Loucy (cell line): ENCODE data around the gene CTXN3.

Source experiments
- H2AFZ ChIP-seq: fragments of 200-600 bp; sonication (generic); 2 replicates; pipeline ENCODE4 v1.6.0; 2016; ENCODE audit warnings: antibody characterized with exemption, mild to moderate bottlenecking, low read length, moderate library complexity
- H3F3A ChIP-seq: fragments of 200-600 bp; 2 replicates; pipeline ENCODE4 v1.6.0; 2016; ENCODE audit warnings: antibody characterized with exemption, low read depth, mild to moderate bottlenecking
- H3K27me3 ChIP-seq: fragments of 200-600 bp; sonication (generic); 2 replicates; pipeline ENCODE4 v1.6.1; 2014; ENCODE audit warnings: low read length, mild to moderate bottlenecking; ENCODE audit not compliant: insufficient read depth, poor library complexity, severe bottlenecking
- H3K36me3 ChIP-seq: fragments of 200-600 bp; sonication (generic); 2 replicates; pipeline ENCODE4 v1.6.1; 2016; ENCODE audit warnings: low read length; ENCODE audit not compliant: insufficient read depth
- H3K4me1 ChIP-seq: fragments of 200-600 bp; sonication (generic); 2 replicates; pipeline ENCODE4 v1.5.1; 2014; ENCODE audit warnings: low read length, mild to moderate bottlenecking; ENCODE audit not compliant: insufficient read depth, poor library complexity, severe bottlenecking
- H3K4me2 ChIP-seq: fragments of 200-600 bp; sonication (generic); 2 replicates; pipeline ENCODE4 v1.6.0; 2014; ENCODE audit warnings: antibody characterized with exemption, low read length, low read depth, mild to moderate bottlenecking; ENCODE audit not compliant: poor library complexity, severe bottlenecking
- H3K4me3 ChIP-seq: fragments of 200-600 bp; sonication (generic); 2 replicates; pipeline ENCODE4 v1.5.1; 2014; ENCODE audit warnings: low read length, mild to moderate bottlenecking, mixed read lengths; ENCODE audit not compliant: poor library complexity, severe bottlenecking
- H3K79me2 ChIP-seq: fragments of 200-600 bp; sonication (generic); 2 replicates; pipeline ENCODE4 v1.6.1; 2014; ENCODE audit warnings: low read length; ENCODE audit not compliant: insufficient read depth
- H3K9ac ChIP-seq: fragments of 200-600 bp; sonication (generic); 2 replicates; pipeline ENCODE4 v1.6.0; 2014; ENCODE audit warnings: mild to moderate bottlenecking, low read depth, low read length, moderate library complexity; ENCODE audit not compliant: poor library complexity, severe bottlenecking
- H3K9me2 ChIP-seq: fragments of 200-600 bp; sonication (generic); replicated peaks from 2 replicates; pipeline ENCODE4 v1.6.1; 2016; ENCODE audit warnings: low read depth, low read length, mixed read lengths
- H3K9me3 ChIP-seq: fragments of 200-600 bp; sonication (generic); 2 replicates; pipeline ENCODE4 v1.6.1; 2014; ENCODE audit warnings: mild to moderate bottlenecking, antibody characterized with exemption, low read length, low read depth; ENCODE audit not compliant: insufficient read depth
- H4K20me1 ChIP-seq: fragments of 200-600 bp; sonication (generic); 2 replicates; pipeline ENCODE4 v1.6.0; 2014; ENCODE audit warnings: antibody characterized with exemption, low read length, mild to moderate bottlenecking; ENCODE audit not compliant: insufficient read depth, poor library complexity, severe bottlenecking
- EZH2phosphoT487 ChIP-seq: fragments of 200-600 bp; IDR thresholded peaks from 2 replicates; pipeline ENCODE4 v1.6.1; 2018; ENCODE audit warnings: antibody characterized with exemption, mild to moderate bottlenecking, moderate library complexity, borderline replicate concordance
- TF ChIP-seq, protein P1 (sequence below): fragments of 200-600 bp; sonication (generic); conservative IDR thresholded peaks from 2 replicates; pipeline ENCODE4 v1.5.1; 2014; ENCODE audit warnings: mild to moderate bottlenecking, antibody characterized with exemption, low read length

Gene CTXN3

DNA sequence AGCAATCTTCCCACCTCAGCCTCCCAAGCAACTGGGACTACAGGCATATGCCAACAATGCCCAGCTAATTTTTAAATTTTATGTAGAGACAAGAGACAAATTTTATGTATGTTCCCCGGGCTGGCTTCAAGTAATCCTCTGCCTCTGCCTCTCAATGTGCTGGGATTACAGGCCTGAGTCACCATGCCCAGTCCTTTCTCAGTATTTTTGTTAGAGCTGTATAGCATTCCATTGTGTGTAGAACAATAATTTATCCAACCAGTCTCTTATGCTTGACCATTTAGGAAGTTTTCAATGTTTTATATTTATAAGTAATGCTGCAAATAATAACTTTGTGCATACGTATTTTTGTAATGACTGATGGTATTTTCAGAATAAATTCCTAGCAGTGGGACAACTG, 38.9 kb upstream of the CTXN3 start:
- Histone ChIP-seq H3K27me3 (no peaks in the 10 kb centered on the region), H2AFZ (no peak overlapping the region), H3K9ac (no peak overlapping the region), H3K36me3 (no peaks in the 10 kb centered on the region), H3K4me2 (no peak overlapping the region), H3K4me3 (no peak overlapping the region), H4K20me1 (no peaks in the 10 kb centered on the region), H3F3A (no peaks in the 10 kb centered on the region), H3K4me1 (no peaks in the 10 kb centered on the region), H3K9me2 (no peaks in the 10 kb centered on the region), H3K79me2 (no peaks in the 10 kb centered on the region), H3K9me3 (no peaks in the 10 kb centered on the region)
- no peak for TF ChIP-seq EZH2phosphoT487

DNA sequence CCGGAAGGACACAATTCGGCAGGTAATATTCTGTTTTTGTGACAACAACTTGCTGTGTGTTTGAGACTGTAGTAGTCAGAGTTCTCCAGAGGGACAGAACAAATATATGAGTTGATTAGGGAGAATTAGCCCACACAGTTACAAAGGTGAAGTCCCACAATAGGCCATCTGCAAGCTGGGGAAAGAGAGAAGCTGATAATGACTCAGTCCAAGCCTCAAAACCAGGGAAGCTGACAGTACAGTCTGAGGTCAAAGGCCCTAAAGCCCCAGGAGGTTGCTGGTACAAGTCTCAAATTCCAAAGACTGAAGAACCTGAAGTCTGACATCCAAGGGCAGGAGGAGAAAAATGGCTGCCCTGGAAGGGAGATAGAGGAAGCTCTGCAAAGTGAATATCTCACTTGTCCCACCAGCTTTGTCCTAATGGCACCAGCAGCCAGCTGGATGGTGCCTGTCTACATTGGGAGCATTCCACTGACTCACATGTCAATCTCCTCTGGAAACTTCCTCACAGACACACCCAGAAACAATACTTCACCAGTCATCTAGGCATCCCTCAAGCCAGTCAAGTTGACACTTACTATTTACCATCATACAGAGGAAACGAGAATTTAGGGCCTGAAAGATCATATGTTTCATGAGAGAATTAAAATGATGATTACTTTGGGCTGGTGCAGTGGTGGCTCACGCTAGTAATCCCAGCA, 36.3 kb upstream of the CTXN3 start:
- Histone ChIP-seq H2AFZ (no peak overlapping the region), H4K20me1 (no peaks in the 10 kb centered on the region), H3K9me2 (no peaks in the 10 kb centered on the region), H3K4me2 (no peak overlapping the region), H3K4me3 (no peak overlapping the region), H3K9ac (no peak overlapping the region), H3F3A (no peaks in the 10 kb centered on the region), H3K4me1 (no peaks in the 10 kb centered on the region), H3K27me3 (no peaks in the 10 kb centered on the region), H3K36me3 (no peaks in the 10 kb centered on the region), H3K79me2 (no peaks in the 10 kb centered on the region), H3K9me3 (no peaks in the 10 kb centered on the region)
- TF ChIP-seq, protein P1, sequence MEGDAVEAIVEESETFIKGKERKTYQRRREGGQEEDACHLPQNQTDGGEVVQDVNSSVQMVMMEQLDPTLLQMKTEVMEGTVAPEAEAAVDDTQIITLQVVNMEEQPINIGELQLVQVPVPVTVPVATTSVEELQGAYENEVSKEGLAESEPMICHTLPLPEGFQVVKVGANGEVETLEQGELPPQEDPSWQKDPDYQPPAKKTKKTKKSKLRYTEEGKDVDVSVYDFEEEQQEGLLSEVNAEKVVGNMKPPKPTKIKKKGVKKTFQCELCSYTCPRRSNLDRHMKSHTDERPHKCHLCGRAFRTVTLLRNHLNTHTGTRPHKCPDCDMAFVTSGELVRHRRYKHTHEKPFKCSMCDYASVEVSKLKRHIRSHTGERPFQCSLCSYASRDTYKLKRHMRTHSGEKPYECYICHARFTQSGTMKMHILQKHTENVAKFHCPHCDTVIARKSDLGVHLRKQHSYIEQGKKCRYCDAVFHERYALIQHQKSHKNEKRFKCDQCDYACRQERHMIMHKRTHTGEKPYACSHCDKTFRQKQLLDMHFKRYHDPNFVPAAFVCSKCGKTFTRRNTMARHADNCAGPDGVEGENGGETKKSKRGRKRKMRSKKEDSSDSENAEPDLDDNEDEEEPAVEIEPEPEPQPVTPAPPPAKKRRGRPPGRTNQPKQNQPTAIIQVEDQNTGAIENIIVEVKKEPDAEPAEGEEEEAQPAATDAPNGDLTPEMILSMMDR, result no peak
- no peak for TF ChIP-seq EZH2phosphoT487

DNA sequence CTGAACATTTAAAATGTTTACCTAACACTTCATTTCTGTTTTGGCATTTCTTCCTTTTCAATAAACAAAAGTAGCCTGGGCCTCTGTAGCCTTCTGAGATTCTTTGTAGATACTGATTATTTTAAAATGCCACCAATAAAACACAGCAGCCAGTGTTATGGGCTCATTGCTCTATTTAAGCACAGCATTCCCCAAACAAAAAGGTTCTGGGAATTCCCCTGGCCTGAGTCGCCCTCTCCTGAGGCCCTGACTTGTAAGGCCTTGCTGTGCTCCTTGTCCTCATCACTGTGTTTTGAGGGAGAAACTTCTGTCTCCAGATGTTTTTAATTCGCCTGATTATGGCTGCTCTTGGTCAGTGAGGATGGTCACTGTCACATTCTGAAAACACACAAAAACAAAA, 33.0 kb upstream of the CTXN3 start:
- H3K36me3 ChIP-seq, result no peaks in the 10 kb centered on the region
- no peaks in the 10 kb centered on the region for H3K79me2 ChIP-seq
- no peak overlapping the region for H2AFZ ChIP-seq
- no peak overlapping the region for H3K9ac ChIP-seq
- no peaks in the 10 kb centered on the region for H3K4me1 ChIP-seq
- H3K9me2 ChIP-seq, result no peaks in the 10 kb centered on the region
- H4K20me1 ChIP-seq, result no peaks in the 10 kb centered on the region
- no peaks in the 10 kb centered on the region for H3K27me3 ChIP-seq
- no peak overlapping the region for H3K4me2 ChIP-seq
- no peaks in the 10 kb centered on the region for H3K9me3 ChIP-seq
- no peak overlapping the region for H3K4me3 ChIP-seq
- no peaks in the 10 kb centered on the region for H3F3A ChIP-seq
- TF ChIP-seq, protein P1, result no peak
- TF ChIP-seq EZH2phosphoT487, result no peak

DNA sequence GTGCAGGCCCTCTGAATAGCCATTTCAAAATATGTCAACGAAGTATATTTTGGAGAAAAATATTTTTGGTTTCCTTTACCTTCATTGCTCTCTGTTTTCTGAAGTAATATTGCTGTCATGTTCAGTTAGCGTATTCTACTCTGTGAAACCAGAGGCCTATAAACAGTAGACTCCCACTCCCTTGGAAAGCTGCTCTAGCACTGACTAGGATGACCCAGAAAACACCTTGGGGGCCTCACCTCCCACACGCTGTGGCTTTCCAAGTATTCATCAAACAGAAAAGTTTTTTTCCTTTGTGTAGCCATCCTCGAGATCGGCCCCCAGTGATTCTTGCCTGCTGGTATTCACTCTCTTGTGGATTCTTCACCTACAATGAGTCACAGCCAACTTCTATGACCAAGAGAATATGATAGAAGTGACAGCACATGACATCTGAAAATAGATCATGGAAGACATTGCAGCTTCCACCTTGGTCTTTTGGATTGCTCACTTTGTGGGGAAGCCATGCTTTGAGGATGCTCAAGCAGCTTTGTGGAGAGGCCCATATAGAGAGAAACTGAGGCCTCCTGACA, 28.9 kb upstream of the CTXN3 start:
- Histone ChIP-seq H3K9ac (no peak overlapping the region), H3K27me3 (no peaks in the 10 kb centered on the region), H3K79me2 (no peaks in the 10 kb centered on the region), H3K4me3 (no peak overlapping the region), H3K4me2 (no peak overlapping the region), H3K36me3 (no peaks in the 10 kb centered on the region), H3K4me1 (no peaks in the 10 kb centered on the region), H4K20me1 (no peaks in the 10 kb centered on the region), H2AFZ (no peak overlapping the region), H3F3A (no peaks in the 10 kb centered on the region), H3K9me2 (no peaks in the 10 kb centered on the region), H3K9me3 (no peaks in the 10 kb centered on the region)
- no peak for TF ChIP-seq EZH2phosphoT487
- TF ChIP-seq, protein P1, result no peak
